ENCODE measurements around the gene FBRS.

DNA sequence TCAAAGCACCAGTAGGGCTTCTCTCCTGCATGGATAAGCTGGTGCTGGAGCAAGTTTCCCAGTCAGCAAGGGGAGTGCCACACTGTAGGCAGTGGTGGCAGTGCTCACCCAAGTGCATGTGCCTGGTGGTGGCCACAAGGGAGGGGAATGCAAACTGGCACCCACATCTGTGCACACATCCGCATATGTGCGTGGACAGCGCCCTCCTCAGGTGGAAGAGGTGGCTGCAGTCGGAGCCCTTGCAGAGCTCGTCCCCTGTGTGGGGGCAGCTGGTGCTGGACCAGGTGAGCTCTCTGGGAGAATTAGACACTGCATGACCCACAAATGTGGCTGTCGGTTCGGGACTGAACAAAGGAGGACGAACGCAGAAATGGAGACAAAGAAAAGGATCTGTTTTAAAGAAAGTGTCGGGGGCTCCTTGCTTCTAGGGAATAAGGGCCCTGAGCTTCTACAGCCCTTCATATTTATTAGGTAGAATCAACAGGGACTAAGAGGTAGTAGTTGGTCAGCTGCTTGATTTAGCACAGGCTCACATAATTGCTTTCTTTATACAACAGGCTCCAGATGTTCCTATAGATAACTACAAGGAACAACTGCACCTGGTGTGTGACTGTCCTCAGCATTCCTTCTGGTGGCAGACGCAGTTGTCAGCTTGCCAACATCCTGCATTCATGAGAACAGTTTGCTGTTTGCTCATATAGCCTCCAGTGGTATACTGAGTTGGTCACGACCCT is 42.7 kb upstream of the FBRS start:
- TF ChIP-seq POLR2AphosphoS5 (IDR thresholded peaks at IDR 0.05; ENCODE audit: low read depth, low read length): no peak
- TF ChIP-seq POLR2A (IDR thresholded peaks at IDR 0.05; ENCODE audit: low read depth, low read length): no peak
- TF ChIP-seq TAF1 (IDR thresholded peaks at IDR 0.05; ENCODE audit: borderline replicate concordance, low read depth, low read length): no peak

All from GM12892 (cell line).